A172 (cell line): Measurements from ENCODE around the gene MKNK1. TPM values are rescaled to one million over a fixed set of nuclear protein-coding genes. Genes with fewer than 3 reads are reported as not detected.

Source experiments
- DNase-seq: peaks from one replicate; pipeline ENCODE4 v3.0.0-alpha.2; 2015; ENCODE audit warnings: low spot score
- total RNA-seq: library from RNA; depleted of rRNA; stranded (reverse); fragments of >200 nt; shearing (Covaris generic); gene quantifications from 2 replicates; pipeline ENCODE4 v1.2.3, GENCODE V29; 2014; rRNA removed

MKNK1 gene
- total RNA-seq, 1 experiment from 2014 or later, result 32.3 TPM

GRCh38 chr1:46522184-46522968 lies 81.7 kb downstream of the MKNK1 start:
- peak; percentile 88 for DNase-seq

GRCh38 chr1:46521414-46521813 lies 82.7 kb downstream of the MKNK1 start:
- DNase-seq, result no peak

- peak; percentile 81 for DNase-seq
Measured at GRCh38 chr1:46520063-46520911, 83.8 kb downstream of the MKNK1 start.

- no peak for DNase-seq
Measured at GRCh38 chr1:46519209-46519608, 84.9 kb downstream of the MKNK1 start.

- no peak for DNase-seq
Measured at GRCh38 chr1:46517932-46518498, 86.1 kb downstream of the MKNK1 start.

- peak; percentile 36 for DNase-seq
Measured at GRCh38 chr1:46517010-46517600, 87.0 kb downstream of the MKNK1 start.

- DNase-seq, result no peak
Measured at GRCh38 chr1:46516200-46516950, 87.7 kb downstream of the MKNK1 start.

GRCh38 chr1:46515576-46515975 lies 88.5 kb downstream of the MKNK1 start:
- no peak for DNase-seq

- no peak for DNase-seq
Measured at GRCh38 chr1:46513536-46513935, 90.5 kb downstream of the MKNK1 start.

- DNase-seq, result no peak
Measured at GRCh38 chr1:46512792-46513190, 91.3 kb downstream of the MKNK1 start.

GRCh38 chr1:46512135-46512791 lies 91.8 kb downstream of the MKNK1 start:
- DNase-seq, result no peak

- no peak for DNase-seq
Measured at GRCh38 chr1:46510998-46511365, 93.1 kb downstream of the MKNK1 start.

- no peak for DNase-seq
Measured at GRCh38 chr1:46510341-46510997, 93.6 kb downstream of the MKNK1 start.

- no peak for DNase-seq
Measured at GRCh38 chr1:46508757-46509156, 95.3 kb downstream of the MKNK1 start.

Other genes with a start within 250 kb of the MKNK1 start
- gene FAAH, start 210.0 kb downstream of the MKNK1 start, total RNA-seq, result not detected in 2 replicates
- 0.89 and 1.3 TPM in 2 replicates for gene DMBX1, start 114.4 kb downstream of the MKNK1 start, total RNA-seq
- not detected in 2 replicates for gene KNCN, start 52.6 kb downstream of the MKNK1 start, total RNA-seq
- gene MOB3C, start 12.5 kb upstream of the MKNK1 start, total RNA-seq, result 5.8 and 7.9 TPM in 2 replicates
- gene ATPAF1, start 64.1 kb upstream of the MKNK1 start, total RNA-seq, result 106 and 123 TPM in 2 replicates
- not detected in 2 replicates for gene TEX38, start 67.6 kb upstream of the MKNK1 start, total RNA-seq
- gene EFCAB14, start 114.8 kb upstream of the MKNK1 start, total RNA-seq, result 47.6 and 63.2 TPM in 2 replicates
- gene CYP4B1, start 194.8 kb upstream of the MKNK1 start, total RNA-seq, result not detected in 2 replicates